8988T (cell line): ENCODE measurements around the gene XPO6.

Source experiments
- DNase-seq: peaks from one replicate; pipeline ENCODE4 v3.0.0; 2011

Gene XPO6

GRCh38 chr16:28106467-28107215, 105.1 kb downstream of the XPO6 start:
- no peak for DNase-seq

GRCh38 chr16:28105954-28106353, 105.8 kb downstream of the XPO6 start:
- no peak for DNase-seq

DNA sequence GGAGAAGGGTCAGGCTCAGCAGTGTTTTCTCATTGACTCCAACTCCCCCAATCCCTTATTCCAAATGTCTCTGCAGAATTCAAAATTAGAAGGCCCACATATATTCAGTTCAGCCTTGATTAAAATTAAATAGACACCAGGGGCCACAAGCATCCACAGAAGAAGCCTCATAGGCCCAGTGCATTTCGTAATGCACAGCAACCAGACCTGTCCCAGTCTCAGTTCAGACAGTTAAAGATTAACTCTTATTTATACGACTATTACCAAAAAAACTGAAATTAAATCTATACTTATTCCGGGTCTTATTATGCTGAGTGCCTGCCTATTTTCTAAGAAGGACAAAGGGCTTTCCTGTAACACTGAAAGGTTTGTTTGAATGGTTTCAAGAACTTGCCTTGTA, 106.5 kb downstream of the XPO6 start:
- DNase-seq: no peak

- no peak for DNase-seq
Measured at GRCh38 chr16:28104404-28104803, 107.4 kb downstream of the XPO6 start.

- DNase-seq: no peak
Measured at GRCh38 chr16:28103516-28104170, 108.1 kb downstream of the XPO6 start.

GRCh38 chr16:28101533-28101890, 110.3 kb downstream of the XPO6 start:
- no peak for DNase-seq

GRCh38 chr16:28100810-28101532, 110.8 kb downstream of the XPO6 start:
- DNase-seq: no peak

GRCh38 chr16:28098959-28099945, 112.5 kb downstream of the XPO6 start:
- no peak for DNase-seq

- DNase-seq: no peak
Measured at GRCh38 chr16:28098171-28098958, 113.4 kb downstream of the XPO6 start.

GRCh38 chr16:28096983-28097899, 114.5 kb downstream of the XPO6 start:
- no peak for DNase-seq

GRCh38 chr16:28093385-28093725, 118.4 kb downstream of the XPO6 start:
- DNase-seq: no peak

GRCh38 chr16:28092721-28093384, 118.9 kb downstream of the XPO6 start:
- no peak for DNase-seq

DNA sequence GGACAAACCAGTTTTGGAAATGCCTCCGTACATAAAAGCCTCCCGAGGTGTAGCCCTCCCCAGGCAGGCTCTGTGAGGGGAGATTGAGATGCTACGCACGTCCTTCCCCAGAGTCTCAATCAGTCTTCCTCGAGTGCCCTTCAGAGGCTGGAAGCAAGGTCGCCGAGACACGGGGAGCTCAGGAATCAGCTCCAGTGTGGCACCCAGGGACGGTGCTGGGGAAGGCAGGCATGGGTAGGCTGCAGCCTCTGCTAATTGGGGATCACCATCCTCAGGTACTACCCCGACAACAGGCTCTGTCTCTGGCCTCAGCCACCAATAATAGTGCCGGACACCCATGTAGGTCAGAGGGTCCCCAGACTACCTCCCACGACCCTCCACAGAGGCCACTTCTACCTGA, 120.1 kb downstream of the XPO6 start:
- no peak for DNase-seq

DNA sequence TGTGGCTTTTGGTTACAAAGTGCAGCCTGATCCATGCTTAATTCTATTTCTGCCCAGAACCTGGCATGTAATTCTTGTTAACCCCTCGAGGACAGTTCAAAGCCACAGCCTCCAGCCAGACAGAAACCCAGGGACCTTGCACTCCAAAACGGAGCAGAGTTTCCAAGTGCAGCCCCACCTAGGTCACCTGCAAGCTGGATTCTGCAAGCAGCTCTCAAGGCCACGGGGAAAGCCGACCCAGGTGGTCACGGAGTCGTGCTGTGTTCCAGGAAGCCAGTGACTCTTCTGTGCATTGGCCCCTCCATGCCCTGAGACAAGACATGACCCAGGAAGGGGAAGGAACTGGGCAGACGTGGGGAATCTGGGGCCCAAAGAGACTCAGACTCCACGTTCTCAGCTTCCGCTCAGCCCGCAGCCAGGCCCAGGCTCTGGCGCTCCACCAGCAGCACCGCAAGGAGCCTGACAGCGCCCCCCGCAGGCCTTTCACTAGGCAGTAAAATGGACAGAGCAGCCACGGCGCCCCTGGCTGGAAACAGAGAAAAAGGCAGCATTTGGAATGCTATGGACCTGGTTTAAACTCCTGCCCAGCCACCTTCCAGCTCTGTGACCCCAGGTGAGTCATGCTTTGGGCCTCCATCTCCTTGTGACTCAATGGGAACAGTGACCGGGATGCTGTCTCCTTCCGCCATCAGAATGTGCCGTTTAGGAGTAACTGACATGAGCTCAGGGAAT, 121.0 kb downstream of the XPO6 start:
- DNase-seq: peak; percentile 51

DNA sequence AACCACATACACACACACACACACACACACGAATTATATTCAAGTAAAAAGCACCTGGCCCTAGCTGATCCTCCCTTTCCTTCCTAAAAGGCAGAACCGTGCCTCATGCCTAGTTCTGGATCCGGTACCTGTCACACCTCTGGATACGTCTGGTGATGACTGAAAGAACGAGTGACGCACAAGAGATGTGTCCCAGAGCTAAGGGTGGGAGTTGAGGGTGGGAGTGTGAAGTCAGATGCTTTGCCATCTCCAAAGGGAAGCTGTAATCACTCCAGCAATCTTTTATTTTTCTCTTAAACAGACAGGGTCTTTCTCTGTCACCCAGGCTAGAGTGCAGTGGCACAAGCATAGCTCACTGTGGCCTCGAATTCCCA, 121.8 kb downstream of the XPO6 start:
- DNase-seq: no peak

DNA sequence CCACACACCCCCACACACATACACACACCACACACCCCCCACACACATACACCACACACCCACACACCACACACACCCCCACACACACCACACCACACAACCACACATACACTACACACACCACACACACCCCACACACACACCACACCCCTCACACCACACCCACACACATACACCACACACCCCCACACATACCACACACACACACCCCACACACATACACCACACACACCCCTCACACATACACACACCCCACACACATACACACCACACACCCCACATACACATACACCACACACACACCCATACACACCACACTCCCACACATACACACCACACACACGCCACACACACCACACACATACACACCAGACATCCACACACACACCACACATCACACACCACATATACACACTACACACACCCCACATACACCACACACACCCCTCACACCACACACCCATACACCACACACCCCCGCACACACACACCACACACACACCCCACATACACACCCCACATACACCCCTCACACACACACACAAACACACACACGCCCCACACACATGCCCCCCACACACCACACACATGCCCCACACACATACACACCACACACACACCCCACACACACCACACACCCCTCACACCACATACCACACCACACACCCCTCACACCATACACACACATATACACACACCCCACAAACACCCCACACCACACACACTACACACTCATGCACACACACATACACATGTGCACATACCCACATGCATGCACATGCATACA, 122.4 kb downstream of the XPO6 start:
- DNase-seq: no peak

DNA sequence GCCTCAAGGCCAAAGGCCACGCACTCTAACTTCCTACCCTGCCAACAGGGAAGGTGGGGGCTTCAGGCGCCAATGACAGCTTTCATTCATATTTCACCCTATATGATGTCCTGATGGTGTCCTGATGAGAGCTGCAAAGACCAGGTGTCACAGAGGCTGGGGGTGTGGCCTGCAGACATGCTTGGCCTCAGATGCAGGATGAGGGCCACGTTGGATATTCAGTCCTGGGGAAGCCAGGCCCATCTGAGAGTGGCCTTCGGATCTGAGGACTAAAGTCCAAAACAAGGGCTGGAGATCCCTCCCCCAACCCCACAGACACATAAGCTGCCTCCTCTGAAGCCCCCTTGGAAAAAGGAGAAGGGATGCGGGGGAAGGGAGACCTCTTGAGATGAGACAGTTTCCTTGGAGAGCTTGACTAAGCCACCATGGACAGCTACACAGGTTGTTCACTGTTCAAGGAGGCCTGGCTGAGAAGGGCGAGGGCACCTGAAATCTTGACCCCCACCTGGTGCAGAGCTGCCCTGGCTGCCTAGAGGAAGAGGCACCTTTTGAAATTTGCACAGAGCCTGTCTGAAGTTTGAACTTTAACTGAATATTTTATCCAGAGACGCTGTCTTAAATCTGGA, 124.0 kb downstream of the XPO6 start:
- no peak for DNase-seq

GRCh38 chr16:28087140-28087660, 124.6 kb downstream of the XPO6 start:
- no peak for DNase-seq
